GM23338 (cell line): Measurements from ENCODE around the gene PDGFRB. TPM values are rescaled to one million over a fixed set of nuclear protein-coding genes. Genes with fewer than 3 reads are reported as not detected.

ENCODE experiments used
- CREB1 ChIP-seq: fragments of 250-450 bp; sonication (Bioruptor Pico); IDR thresholded peaks from 2 replicates; pipeline ENCODE4 v1.5.0; 2020; ENCODE audit warnings: low read depth, mild to moderate bottlenecking, moderate library complexity
- CTCF ChIP-seq, 2 experiments: fragments of 200-600 bp in 1 of 2; sonication (generic) in 1 of 2; conservative IDR thresholded peaks; 2 replicates each; pipeline versions ENCODE4 v1.5.1 to v1.6.1; 2016 to 2017; ENCODE audit warnings: antibody characterized with exemption in 2 of 2, low read depth in 2 of 2, mild to moderate bottlenecking in 2 of 2, moderate library complexity in 1 of 2
- ETS1 ChIP-seq: IDR thresholded peaks from 2 replicates; pipeline ENCODE4 v1.6.1; 2016; ENCODE audit warnings: antibody characterized with exemption
- NANOG ChIP-seq: IDR thresholded peaks from 2 replicates; pipeline ENCODE4 v1.6.1; 2016; ENCODE audit warnings: antibody characterized with exemption, borderline replicate concordance
- ZNF462 ChIP-seq: fragments of 250-450 bp; sonication (Bioruptor Pico); IDR thresholded peaks from 2 replicates; pipeline ENCODE4 v1.5.0; 2020; ENCODE audit warnings: mild to moderate bottlenecking, moderate library complexity
- polyA plus RNA-seq: library from polyadenylated mRNA; unstranded; fragments of >200 nt; fragmentation: Nextera tagmentation; extraction: Ambion mirVana; gene quantifications from 2 replicates; pipeline ENCODE4 v1.2.1, GENCODE V29; 2016
- total RNA-seq: library from RNA; depleted of rRNA; stranded (reverse); fragments of >200 nt; shearing (Covaris generic); gene quantifications from 2 replicates; pipeline ENCODE4 v1.2.3, GENCODE V29; 2014

The PDGFRB gene
- total and polyA plus RNA-seq, 2 experiments from 2014 or later = 4.5 to 11.3 TPM

GRCh38 chr5:150137168-150137957 is 18.3 kb downstream of the PDGFRB start (continued):
- no peak for TF ChIP-seq ZNF462 (CRISPR knock-in tag)
- TF ChIP-seq ETS1 = no peak
- TF ChIP-seq NANOG = no peak
- no peak for TF ChIP-seq CREB1 (CRISPR knock-in tag)
- TF ChIP-seq CTCF (conservative IDR thresholded peaks at IDR 0.05; ENCODE audit: low read depth in 2 of 2) = no peak
